Stimulated activated CD8-positive, alpha-beta memory T cell treated with anti-CD3 and anti-CD28 coated beads, Interleukin-2, amount 100 ng/mL, for 48 hours (primary cell): ENCODE measurements around the gene MIPEP.

Experiments used
- DNase-seq, 2 donors: peaks; one replicate each; pipeline ENCODE4 v3.0.0-alpha.2; 2020; ENCODE audit warnings: low read depth in 2 of 2

Gene MIPEP

DNA sequence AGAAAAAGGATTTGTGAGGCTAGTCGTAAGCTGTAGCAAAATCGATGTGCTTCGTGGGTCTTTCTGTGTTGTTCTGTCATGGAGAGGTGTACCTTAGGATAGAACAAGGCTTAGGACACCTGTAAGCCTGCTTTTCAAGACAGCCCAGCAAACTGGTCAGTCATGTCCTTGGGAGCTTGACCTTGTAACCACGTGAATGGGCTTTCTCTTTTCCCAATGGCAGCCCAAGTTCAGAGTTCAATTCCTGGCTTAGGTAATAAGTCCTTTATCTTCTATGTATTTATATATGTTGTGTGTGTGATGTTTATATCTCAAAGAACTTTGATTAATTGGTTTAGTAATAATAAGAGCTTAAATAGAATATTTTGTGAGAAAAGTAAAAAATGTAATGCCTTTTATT, 206.1 kb downstream of the MIPEP start:
- no peak for DNase-seq

DNA sequence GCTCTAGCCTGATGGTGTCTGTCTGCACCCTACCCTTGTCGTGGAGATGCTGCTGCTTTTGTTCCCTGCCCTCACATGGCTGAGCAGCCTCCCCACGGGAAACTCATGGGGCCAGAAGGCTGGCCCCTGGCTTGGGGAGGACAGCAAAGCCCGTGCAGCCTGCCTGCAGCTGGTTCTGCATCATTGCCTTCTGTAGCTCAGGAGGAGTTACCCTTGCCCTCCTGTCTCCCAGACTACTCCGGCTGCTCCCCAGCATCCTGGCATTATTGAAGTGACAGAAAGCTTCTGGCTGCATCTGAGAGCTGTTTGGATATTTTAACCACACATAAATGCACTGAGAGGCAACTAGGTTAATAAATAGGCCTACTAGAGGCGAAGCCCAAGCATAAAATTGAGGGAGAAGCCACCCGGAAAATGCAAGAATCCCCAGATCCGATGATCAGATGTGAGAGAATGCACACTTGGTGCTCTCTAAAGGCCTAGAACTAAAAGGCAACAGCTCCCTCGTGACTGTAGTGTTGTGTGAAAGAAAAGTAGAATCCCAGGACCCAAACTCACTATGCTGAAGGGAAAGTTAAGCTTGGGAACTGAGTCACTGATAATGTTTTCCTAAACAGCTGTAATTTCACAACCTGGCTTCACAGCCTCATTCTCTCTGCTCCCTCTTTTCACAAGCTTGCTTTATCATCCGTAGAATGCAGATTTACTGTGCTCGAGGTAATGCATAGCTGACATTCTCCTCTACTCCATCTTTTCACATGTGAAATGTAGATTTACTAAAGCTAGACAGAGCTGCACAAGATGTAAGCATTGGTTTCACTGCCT, 208.1 kb downstream of the MIPEP start:
- DNase-seq = no peak
